GM19397 (cell line): Measurements from ENCODE around the gene TMPO.
A peak's percentile ranks its signal among the peaks of the same experiment; 100 is the strongest.
"Not testable (repeated sequence)": the region's sequence is repeated elsewhere in the genome, so short reads cannot be mapped to it uniquely, and the experiment has no call there.

ENCODE experiments used
- ATAC-seq: cut with Tn5 transposase; IDR thresholded peaks from one replicate; pipeline ENCODE4 v1.9.1; 2021; ENCODE audit warnings: mild to moderate bottlenecking, moderate library complexity; ENCODE audit not compliant: unreplicated experiment

TMPO gene

DNA sequence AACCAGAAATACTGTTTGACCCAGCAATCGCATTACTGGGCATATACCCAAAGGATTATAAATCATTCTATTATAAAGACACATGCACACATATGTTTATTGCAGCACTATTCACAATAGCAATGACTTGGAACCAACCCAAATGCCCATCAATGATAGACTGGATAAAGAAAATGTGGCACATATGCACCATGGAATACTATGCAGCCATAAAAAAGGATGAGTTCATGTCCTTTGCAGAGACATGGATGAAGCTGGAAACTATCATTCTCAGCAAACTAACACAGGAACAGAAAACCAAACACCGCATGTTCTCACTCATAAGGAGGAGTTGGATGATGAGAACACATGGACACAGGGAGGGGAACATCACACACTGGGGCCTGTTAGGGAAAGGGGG, 61.4 kb downstream of the TMPO start:
- not testable (repeated sequence) for ATAC-seq

GRCh38 chr12:98578392-98578791, 63.0 kb downstream of the TMPO start:
- no peak for ATAC-seq

DNA sequence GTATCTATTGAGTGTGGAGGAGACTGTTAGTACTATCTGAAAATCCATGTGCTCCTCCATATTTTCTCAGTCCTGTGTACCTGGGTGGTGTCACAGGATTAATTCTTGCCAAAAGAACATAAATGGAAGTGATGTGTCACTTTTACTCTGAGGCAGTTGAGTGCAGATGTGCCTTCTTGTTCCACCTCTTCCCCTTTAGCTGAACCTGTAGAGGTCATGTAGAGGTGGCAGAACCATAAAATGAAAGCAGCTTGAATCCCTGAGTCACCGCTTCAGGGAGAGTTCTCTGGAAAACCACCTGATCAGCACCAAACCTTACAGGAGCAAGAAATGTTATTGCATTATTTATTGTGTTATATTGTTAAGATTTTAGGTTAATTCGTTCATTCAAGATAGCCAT, 63.4 kb downstream of the TMPO start:
- no peak for ATAC-seq

GRCh38 chr12:98579347-98579746, 64.0 kb downstream of the TMPO start:
- no peak for ATAC-seq

GRCh38 chr12:98579835-98580234, 64.4 kb downstream of the TMPO start:
- ATAC-seq: no peak

DNA sequence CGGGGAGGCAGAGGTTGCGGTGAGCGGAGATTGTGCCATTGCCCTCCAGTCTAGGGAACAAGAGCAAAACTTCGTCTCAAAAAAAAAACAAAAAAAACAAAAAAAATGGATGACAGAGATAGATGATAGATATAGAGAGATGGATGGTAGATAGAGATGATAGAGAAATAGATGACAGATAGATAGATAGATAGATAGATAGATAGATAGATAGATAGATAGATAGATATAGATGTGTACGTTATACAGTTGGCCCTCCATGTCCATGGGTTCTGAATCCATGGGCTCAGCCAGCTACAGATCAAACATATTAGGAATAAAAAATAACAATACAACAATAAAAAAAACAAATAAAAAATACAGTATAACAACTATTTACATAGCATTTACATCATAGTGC, 65.3 kb downstream of the TMPO start:
- no peak for ATAC-seq

DNA sequence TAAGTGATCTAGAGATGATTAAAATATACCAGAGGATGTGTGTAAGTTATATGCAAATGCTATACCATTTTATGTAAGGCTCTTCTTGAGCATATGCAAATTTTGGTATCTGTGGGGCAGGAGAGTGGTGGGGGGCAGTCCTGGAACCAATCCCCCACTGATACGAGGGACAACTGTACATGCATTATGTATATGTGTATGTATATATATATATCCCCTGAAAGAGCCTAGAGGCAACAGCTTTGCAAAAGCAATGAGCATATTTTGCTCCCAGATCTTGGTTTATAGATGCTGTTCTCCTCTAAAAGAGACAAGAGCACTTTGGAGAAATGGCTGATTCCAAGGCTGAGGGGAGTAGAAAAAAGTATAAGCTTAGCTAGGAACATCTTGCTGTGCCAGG, 65.7 kb downstream of the TMPO start:
- no peak for ATAC-seq

DNA sequence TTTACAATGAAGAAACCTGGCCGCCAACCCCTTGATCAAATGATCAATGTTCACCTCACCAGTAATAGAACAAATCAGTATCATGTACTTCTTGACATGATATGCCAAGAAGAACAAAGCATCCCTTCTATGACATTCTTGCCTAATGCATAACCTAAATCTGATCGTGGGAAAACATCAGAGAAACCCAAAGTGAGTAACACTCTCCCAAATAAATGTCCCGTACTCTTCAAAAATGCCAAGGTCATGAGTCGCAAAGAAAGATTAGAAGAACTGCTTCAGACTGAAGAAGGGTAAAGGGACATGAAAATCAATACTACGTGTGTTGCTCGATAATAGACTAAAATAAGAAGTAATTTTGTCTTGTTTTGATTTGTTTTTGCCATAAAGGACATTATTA, 66.7 kb downstream of the TMPO start:
- no peak for ATAC-seq

GRCh38 chr12:98587084-98587483, 71.7 kb downstream of the TMPO start:
- ATAC-seq: no peak

DNA sequence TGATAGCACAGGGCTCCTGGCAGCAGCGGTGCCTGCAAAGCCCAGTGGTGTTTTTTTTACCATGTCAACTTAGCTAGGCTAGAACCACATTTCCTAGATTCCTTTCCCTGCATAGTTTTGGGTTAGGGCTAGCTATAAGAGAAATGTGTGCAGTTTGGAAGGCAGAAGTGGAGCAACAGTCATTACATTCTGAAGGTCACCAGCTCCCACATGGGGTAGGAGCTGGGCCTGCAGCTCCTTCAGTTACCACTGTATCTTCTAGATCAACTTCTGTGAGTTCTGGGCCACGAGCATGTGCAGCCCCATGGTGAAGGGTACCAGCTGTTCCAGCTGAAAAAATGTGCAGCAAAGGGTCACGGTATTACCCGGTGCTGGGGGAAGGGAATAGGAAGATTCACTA, 75.8 kb downstream of the TMPO start:
- ATAC-seq: no peak

DNA sequence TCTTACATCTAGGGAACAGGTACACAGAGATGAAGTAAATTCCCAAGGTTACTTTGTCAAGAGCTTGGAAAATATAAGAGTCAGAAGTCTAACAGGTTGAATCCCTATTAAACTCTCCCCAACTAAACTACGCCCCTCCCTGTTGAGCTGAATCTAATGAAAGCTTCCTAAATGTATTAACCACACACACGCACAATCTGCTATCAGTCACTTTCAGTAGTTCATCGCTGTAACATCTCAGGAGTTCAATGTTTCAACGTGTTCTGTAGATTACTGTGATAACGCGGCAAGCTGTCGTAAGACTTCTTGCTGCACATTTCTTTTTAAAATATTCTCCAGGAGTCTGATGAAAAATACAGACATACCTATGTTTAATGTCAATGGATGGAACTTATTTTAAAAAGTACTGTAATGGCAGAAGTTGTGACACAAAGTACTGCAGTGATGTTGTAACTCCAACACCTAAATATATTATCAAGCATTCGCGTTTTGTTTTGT, 77.5 kb downstream of the TMPO start:
- ATAC-seq: no peak

GRCh38 chr12:98593351-98594049, 78.1 kb downstream of the TMPO start, which contains the start of gene SLC25A3:
TSS of gene SLC25A3 (plus strand) at chr12:98593686. CDS start at chr12:98593979, 293 bp downstream.
- peak; percentile 98 for ATAC-seq

- peak; percentile 1 for ATAC-seq
These were observed 78.9 kb downstream of the TMPO start for GRCh38 chr12:98594050-98594835.

DNA sequence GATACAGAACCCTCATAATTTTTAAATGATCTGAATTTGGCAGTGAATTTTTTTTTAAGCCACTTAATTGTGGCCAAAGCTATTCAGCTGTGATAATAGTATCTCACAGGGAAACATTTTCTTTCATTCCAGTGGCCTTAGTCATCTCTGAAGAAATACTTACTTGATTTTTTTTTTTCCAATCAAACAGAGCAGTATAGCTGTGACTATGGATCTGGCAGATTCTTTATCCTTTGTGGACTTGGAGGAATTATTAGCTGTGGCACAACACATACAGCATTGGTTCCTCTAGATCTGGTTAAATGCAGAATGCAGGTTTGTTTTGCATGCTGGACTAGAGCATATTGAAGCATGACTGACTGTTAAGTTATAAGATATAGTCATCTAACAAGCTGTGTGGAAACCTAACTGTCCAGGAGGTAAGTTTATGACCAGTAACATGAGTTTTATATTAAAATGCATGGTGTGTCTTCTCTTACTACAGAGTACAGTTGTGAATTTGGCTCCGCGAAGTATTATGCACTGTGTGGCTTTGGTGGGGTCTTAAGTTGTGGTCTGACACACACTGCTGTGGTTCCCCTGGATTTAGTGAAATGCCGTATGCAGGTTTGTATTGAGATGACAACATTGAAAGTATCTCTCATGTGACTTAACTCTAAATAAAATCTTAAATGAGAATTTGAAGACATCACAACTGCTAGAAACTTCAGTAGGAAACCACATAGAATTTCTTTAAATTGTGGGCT, 80.0 kb downstream of the TMPO start:
- ATAC-seq: no peak

DNA sequence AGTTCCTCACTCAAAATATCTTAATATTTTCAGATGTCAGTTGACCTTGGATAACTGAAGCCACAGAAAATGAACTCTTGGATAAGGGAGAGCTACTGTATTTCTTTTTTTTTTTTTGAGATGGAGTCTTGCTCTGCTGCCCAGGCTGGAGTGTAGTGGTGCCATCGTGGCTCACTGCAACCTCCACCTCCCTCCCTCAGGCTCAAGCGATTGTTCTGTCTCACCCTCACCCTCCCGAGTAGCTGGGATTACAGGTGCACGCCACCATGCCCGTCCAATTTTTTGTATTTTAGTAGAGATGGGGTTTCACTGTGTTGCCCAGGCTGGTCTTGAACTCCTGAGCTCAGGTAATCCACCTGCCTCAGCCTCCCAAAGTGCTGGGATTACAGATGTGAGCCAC, 81.9 kb downstream of the TMPO start:
- not testable (repeated sequence) for ATAC-seq
